ENCODE measurements around the gene ERCC8. TPM values are rescaled to one million over a fixed set of nuclear protein-coding genes. Genes with fewer than 3 reads are reported as not detected.

Gene ERCC8
- total and polyA plus RNA-seq, 10 of the 15 experiments (the other 5 are each of a cell fraction or from before 2014, with no cell fraction given), result 10.4 to 31.2 (median 16.4) TPM

DNA sequence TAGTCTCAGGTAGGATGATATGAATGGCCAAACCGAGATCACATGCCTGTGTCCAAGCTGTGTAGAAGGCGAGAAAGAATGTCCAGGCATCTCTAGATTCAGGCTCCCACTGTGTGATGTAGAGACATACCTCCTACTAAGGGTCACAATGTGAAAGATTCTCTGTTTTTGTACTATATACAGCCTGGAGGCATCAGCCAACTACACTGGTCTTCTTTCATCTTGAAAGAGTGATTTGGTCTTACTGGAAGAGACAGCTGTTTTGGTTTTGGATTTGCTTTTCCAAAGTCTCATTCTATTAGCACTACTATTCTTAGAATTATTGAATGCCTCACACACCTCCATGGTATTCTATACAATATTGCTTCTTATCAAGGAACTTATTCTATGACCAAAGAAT is 26.4 kb downstream of the ERCC8 start:
- H3K27me3 ChIP-seq (replicated peaks in 1 of 2; ENCODE audit: control insufficient read depth in 2 of 2, insufficient read depth in 2 of 2, low read length in 1 of 2), result no peaks in the 10 kb centered on the region
- SMC1A ChIA-PET (ENCODE audit: uncharacterized antibody, unreplicated experiment), result no interaction called here
- no peaks in the 10 kb centered on the region for H3K79me2 ChIP-seq (ENCODE audit: control insufficient read depth, insufficient read depth, low read length)
- H3K9ac ChIP-seq (ENCODE audit: control insufficient read depth, insufficient read depth, low read length), result no peak overlapping the region
- no peak overlapping the region for H3K27ac ChIP-seq (ENCODE audit: control insufficient read depth, insufficient read depth)
- TF ChIP-seq MEF2A (IDR thresholded peaks at IDR 0.05; ENCODE audit: insufficient read depth, low read depth, low read length), result no peak
- CTCF ChIA-PET, result interaction anchor here (0.7 to 1.0 kb wide), 2 partner anchors 10 to 15 kb away, joined by 3 read pairs; no protein-coding TSS in a partner anchor
- no peak for ATAC-seq
- in situ Hi-C loops (cut with MboI), result no loop called here
- POLR2A ChIA-PET, result no interaction called here
- FAIRE-seq, result no peak
- no peaks in the 10 kb centered on the region for H3K9me3 ChIP-seq (replicated peaks; ENCODE audit: control insufficient read depth, insufficient read depth, low read length)
- no peak overlapping the region for H3K4me3 ChIP-seq
- no TSS peak for BruUV-seq (replicated peaks)
- no peak overlapping the region for H2AFZ ChIP-seq (ENCODE audit: control insufficient read depth, low read depth, low read length)
- DNase-seq (ENCODE audit: low read depth, low spot score), result no peak
- RAD21 ChIA-PET (ENCODE audit: unreplicated experiment), result no interaction called here
- H4K20me1 ChIP-seq (ENCODE audit: control insufficient read depth, insufficient read depth), result no peaks in the 10 kb centered on the region; the same call in 1 of the 2 replicates
- H3K4me1 ChIP-seq (ENCODE audit: control insufficient read depth, insufficient read depth, low read length), result no peaks in the 10 kb centered on the region
- peaks cover 0 to 6% of the 10 kb centered on the region in 2 experiments for H3K36me3 ChIP-seq (ENCODE audit: control insufficient read depth in 2 of 2, insufficient read depth in 2 of 2, low read length in 1 of 2)
- 100% methylated on average over 2 of the region's 2 CpGs for WGBS (ENCODE audit: insufficient coverage, insufficient replicate concordance, low lambda C conversion rate, missing lambda C conversion rate)
- intact Hi-C loops (cut with micrococcal nuclease; ENCODE audit: unreplicated experiment), result no loop called here
- H3K4me2 ChIP-seq (ENCODE audit: control insufficient read depth, insufficient read depth), result no peak overlapping the region

DNA sequence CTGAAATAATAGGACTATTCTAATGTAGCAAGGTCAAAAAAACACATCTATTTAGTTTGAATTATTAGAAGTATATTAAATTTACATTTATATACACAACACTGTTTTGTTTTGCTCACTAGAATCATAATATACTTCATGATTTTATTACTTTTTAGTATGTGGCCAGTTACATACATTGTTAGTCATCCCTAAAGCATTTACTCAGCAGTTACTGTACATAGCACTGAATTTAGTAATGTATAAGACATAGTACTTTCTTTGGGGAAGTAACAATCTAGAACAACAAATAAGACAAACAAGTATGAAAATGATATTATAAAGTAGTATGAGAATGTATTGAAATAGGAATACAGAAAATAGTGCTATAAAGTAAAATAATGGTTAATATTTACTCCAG is 28.2 kb downstream of the ERCC8 start:
- ATAC-seq (no peak), FAIRE-seq (no peak), DNase-seq (ENCODE audit: low read depth, low spot score) (no peak)
- intact Hi-C loops (cut with micrococcal nuclease; ENCODE audit: unreplicated experiment), result no loop called here
- Histone ChIP-seq H3K4me2 (ENCODE audit: control insufficient read depth, insufficient read depth) (no peak overlapping the region), H3K9me3 (replicated peaks; ENCODE audit: control insufficient read depth, insufficient read depth, low read length) (no peaks in the 10 kb centered on the region), H3K9ac (ENCODE audit: control insufficient read depth, insufficient read depth, low read length) (no peak overlapping the region), H4K20me1 (ENCODE audit: control insufficient read depth, insufficient read depth) (no peaks in the 10 kb centered on the region; the same call in 1 of the 2 replicates), H3K27ac (ENCODE audit: control insufficient read depth, insufficient read depth) (no peak overlapping the region), H3K27me3 (replicated peaks in 1 of 2; ENCODE audit: control insufficient read depth in 2 of 2, insufficient read depth in 2 of 2, low read length in 1 of 2) (no peaks in the 10 kb centered on the region), H3K4me1 (ENCODE audit: control insufficient read depth, insufficient read depth, low read length) (no peaks in the 10 kb centered on the region), H3K4me3 (no peak overlapping the region), H3K79me2 (ENCODE audit: control insufficient read depth, insufficient read depth, low read length) (no peaks in the 10 kb centered on the region), H3K36me3 (ENCODE audit: control insufficient read depth in 2 of 2, insufficient read depth in 2 of 2, low read length in 1 of 2) (peaks cover 0 to 6% of the 10 kb centered on the region in 2 experiments), H2AFZ (ENCODE audit: control insufficient read depth, low read depth, low read length) (no peak overlapping the region)
- ChIA-PET CTCF (interaction anchor here (0.7 kb wide), 1 partner anchor 23 kb away, joined by 3 read pairs; no protein-coding TSS in a partner anchor), SMC1A (ENCODE audit: uncharacterized antibody, unreplicated experiment) (interaction anchor here (1.0 kb wide), 1 partner anchor 60 kb away, joined by 3 read pairs; no protein-coding TSS in a partner anchor), RAD21 (ENCODE audit: unreplicated experiment) (no interaction called here), POLR2A (no interaction called here)
- in situ Hi-C loops (cut with MboI), result no loop called here
- BruUV-seq (replicated peaks), result no TSS peak
- TF ChIP-seq BHLHE40 (IDR thresholded peaks at IDR 0.05; ENCODE audit: borderline replicate concordance in 1 of 2, low read depth in 2 of 2, low read length in 1 of 2) (no peak), ZNF217 (IDR thresholded peaks at IDR 0.05) (no peak), FOXM1 (IDR thresholded peaks at IDR 0.05; ENCODE audit: low read depth, low read length) (no peak), EZH2 (IDR thresholded peaks at IDR 0.05; ENCODE audit: borderline replicate concordance, control insufficient read depth, low read depth, low read length) (no peak), ZSCAN29 (IDR thresholded peaks at IDR 0.05) (no peak), CHD1 (IDR thresholded peaks at IDR 0.05; ENCODE audit: low read depth, low read length) (no peak), ESRRA (IDR thresholded peaks at IDR 0.05; ENCODE audit: low read length) (no peak), SMC3 (IDR thresholded peaks at IDR 0.05; ENCODE audit: borderline replicate concordance, low read length) (no peak), SUZ12 (IDR thresholded peaks at IDR 0.05; ENCODE audit: unreplicated experiment) (no peak), TCF3 (IDR thresholded peaks at IDR 0.05; ENCODE audit: borderline replicate concordance, insufficient read depth, low read depth, low read length) (no peak), RUNX3 (IDR thresholded peaks at IDR 0.05; ENCODE audit: low read length) (no peak), SRF (IDR thresholded peaks at IDR 0.05; ENCODE audit: low read depth in 2 of 2, low read length in 2 of 2) (no peak), HDGF (IDR thresholded peaks at IDR 0.05) (no peak), MEF2B (IDR thresholded peaks at IDR 0.05; ENCODE audit: partially characterized antibody, poor library complexity, severe bottlenecking) (no peak)
- TF ChIP-seq, protein P1, sequence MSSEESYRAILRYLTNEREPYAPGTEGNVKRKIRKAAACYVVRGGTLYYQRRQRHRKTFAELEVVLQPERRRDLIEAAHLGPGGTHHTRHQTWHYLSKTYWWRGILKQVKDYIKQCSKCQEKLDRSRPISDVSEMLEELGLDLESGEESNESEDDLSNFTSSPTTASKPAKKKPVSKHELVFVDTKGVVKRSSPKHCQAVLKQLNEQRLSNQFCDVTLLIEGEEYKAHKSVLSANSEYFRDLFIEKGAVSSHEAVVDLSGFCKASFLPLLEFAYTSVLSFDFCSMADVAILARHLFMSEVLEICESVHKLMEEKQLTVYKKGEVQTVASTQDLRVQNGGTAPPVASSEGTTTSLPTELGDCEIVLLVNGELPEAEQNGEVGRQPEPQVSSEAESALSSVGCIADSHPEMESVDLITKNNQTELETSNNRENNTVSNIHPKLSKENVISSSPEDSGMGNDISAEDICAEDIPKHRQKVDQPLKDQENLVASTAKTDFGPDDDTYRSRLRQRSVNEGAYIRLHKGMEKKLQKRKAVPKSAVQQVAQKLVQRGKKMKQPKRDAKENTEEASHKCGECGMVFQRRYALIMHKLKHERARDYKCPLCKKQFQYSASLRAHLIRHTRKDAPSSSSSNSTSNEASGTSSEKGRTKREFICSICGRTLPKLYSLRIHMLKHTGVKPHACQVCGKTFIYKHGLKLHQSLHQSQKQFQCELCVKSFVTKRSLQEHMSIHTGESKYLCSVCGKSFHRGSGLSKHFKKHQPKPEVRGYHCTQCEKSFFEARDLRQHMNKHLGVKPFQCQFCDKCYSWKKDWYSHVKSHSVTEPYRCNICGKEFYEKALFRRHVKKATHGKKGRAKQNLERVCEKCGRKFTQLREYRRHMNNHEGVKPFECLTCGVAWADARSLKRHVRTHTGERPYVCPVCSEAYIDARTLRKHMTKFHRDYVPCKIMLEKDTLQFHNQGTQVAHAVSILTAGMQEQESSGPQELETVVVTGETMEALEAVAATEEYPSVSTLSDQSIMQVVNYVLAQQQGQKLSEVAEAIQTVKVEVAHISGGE (CRISPR knock-in tag; IDR thresholded peaks at IDR 0.05), result no peak
